Measurements from ENCODE around the gene ADPRS.
A peak's percentile ranks its signal among the peaks of the same experiment; 100 is the strongest.

The ADPRS gene, protein sequence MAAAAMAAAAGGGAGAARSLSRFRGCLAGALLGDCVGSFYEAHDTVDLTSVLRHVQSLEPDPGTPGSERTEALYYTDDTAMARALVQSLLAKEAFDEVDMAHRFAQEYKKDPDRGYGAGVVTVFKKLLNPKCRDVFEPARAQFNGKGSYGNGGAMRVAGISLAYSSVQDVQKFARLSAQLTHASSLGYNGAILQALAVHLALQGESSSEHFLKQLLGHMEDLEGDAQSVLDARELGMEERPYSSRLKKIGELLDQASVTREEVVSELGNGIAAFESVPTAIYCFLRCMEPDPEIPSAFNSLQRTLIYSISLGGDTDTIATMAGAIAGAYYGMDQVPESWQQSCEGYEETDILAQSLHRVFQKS

DNA sequence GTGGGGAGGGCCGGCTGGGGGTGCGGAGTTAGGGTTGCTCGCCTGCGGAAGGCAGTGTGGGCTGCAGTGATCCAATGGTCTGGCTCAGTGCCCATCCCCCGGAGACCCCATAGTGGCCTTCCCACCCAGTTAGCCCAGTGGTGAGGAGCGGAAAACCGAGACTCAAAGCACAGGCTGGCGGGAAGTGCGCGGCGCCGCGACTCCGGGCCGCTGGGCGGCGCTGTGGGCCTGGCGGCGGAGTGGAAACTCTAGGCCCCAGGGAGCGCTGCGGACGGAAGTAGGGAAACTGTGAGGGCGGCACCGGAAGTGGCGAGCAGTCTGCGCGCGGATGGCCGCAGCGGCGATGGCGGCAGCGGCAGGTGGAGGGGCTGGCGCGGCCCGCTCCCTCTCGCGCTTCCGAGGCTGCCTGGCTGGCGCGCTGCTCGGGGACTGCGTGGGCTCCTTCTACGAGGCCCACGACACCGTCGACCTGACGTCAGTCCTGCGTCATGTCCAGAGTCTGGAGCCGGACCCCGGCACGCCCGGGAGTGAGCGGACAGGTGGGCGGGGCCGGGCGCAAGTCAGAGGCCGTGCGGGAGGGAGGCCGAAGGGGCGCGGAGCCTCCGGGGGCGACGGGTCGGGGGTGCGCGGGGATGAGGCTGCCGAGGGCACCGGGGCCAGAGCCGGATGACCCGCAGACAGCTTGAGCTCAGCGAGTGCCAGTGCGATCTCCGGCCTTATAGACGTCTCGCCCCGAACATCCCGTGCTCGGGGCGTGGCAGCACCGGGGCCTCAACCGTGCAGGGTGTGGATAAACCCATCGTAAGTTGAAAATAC, at the start of gene ADPRS:
TSS of gene ADPRS (plus strand) at position 316 of the 816 bp plus-strand sequence. CDS start at position 329, 13 bp downstream.
- Mint-ChIP-seq H3K27me3 (peaks cover 14% of the 10 kb centered on the region), H3K4me1 (peaks cover 21% of the 10 kb centered on the region), H3K27ac (peak within 1 kb of the TSS; percentile 89), H3K36me3 (ENCODE audit: low read depth) (peaks cover 22% of the 10 kb centered on the region), H3K9me3 (no peaks in the 10 kb centered on the region), H3K4me3 (peak within 1 kb of the TSS; percentile 95)
- ATAC-seq (peak; percentile 89), DNase-seq (peak; percentile 95)

DNA sequence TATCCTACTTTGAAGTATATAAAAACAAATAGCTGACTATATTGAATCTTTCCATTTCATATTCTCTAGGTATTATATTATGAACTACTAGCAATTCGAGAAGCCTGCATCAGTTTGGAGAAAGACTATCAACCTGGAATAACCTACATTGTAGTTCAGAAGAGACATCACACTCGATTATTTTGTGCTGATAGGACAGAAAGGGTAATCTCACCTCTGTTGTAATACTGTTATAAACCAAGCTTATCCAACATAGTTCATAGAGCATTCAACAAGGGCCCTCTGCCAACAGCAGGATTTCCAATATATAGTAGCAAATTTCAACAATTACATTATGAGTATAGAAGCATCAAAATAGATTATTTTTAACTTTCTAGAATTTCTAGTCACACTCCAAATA, 48.5 kb upstream of the ADPRS start:
- no peak overlapping the region for H3K27ac Mint-ChIP-seq
- H3K9me3 Mint-ChIP-seq: no peaks in the 10 kb centered on the region
- no peaks in the 10 kb centered on the region for H3K27me3 Mint-ChIP-seq
- no peaks in the 10 kb centered on the region for H3K4me1 Mint-ChIP-seq
- ATAC-seq: no peak
- peaks cover 20% of the 10 kb centered on the region for H3K36me3 Mint-ChIP-seq (ENCODE audit: low read depth)
- no peak overlapping the region for H3K4me3 Mint-ChIP-seq
- DNase-seq: no peak

DNA sequence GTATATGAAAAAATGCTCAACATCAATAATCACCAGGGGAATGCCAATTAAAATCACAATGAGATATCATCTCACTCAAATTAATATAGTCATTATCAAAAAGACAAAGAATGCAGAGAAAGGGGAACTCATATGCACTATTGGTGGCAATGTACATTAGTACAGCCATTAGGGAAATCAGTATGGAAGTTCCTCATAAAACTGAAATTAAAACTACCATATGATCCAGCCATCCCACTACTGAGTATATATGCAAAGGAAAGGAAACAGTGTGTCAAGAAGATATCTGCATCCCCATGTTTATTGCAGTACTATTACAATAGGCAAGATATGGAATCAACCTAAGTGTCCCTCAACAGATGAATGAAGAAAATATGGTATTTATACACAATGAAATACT, 36.9 kb upstream of the ADPRS start:
- Mint-ChIP-seq H3K9me3 (peaks cover 4% of the 10 kb centered on the region), H3K4me1 (no peaks in the 10 kb centered on the region), H3K36me3 (ENCODE audit: low read depth) (peaks cover 23% of the 10 kb centered on the region), H3K27ac (no peak overlapping the region), H3K27me3 (no peaks in the 10 kb centered on the region), H3K4me3 (no peak overlapping the region)
- ATAC-seq (no peak), DNase-seq (no peak)

DNA sequence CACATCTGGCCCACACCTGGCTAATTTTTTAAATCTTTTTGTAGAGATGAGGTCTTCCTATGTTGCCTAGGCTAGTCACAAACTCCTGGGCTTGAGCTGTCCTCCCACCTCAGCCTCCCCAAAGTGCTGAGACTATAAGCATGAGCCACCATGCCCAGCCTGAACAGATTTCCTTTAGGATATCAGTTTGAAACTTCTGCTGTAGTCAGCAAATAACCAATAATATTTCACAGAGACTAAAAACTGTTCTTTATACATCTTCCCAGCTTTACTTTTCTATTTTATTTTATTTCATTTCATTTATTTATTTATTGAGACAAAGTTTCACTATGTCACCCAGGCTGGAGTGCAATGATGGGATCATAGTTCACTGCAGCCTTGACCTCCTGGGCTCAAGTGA, 34.7 kb upstream of the ADPRS start:
- Mint-ChIP-seq H3K27ac (no peak overlapping the region), H3K36me3 (ENCODE audit: low read depth) (peaks cover 2% of the 10 kb centered on the region), H3K4me1 (no peaks in the 10 kb centered on the region), H3K4me3 (no peak overlapping the region), H3K27me3 (no peaks in the 10 kb centered on the region), H3K9me3 (no peaks in the 10 kb centered on the region)
- ATAC-seq (no peak), DNase-seq (no peak)

DNA sequence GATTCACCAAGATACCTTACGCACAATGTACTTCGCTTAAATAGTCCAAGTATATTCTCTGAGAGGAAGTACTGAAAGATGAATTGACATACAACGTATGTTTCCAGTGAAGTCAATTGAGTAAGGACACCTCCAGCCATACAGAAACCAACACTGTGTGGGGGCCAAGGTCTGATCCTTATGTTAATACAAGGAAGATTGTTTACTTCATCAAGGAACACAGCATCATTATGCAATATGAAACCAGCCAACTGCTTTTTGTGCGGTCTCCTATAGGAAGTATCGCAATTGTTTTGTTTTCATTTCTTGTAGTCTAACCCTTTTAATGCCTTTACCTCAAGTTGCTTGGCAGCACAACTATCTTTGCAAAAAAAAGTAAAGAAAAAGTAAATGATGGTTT, 33.0 kb upstream of the ADPRS start:
- H3K4me3 Mint-ChIP-seq: no peak overlapping the region
- H3K36me3 Mint-ChIP-seq (ENCODE audit: low read depth): no peaks in the 10 kb centered on the region
- no peaks in the 10 kb centered on the region for H3K27me3 Mint-ChIP-seq
- no peak overlapping the region for H3K27ac Mint-ChIP-seq
- H3K4me1 Mint-ChIP-seq: no peaks in the 10 kb centered on the region
- DNase-seq (no peak), ATAC-seq (no peak)
- H3K9me3 Mint-ChIP-seq: no peaks in the 10 kb centered on the region

DNA sequence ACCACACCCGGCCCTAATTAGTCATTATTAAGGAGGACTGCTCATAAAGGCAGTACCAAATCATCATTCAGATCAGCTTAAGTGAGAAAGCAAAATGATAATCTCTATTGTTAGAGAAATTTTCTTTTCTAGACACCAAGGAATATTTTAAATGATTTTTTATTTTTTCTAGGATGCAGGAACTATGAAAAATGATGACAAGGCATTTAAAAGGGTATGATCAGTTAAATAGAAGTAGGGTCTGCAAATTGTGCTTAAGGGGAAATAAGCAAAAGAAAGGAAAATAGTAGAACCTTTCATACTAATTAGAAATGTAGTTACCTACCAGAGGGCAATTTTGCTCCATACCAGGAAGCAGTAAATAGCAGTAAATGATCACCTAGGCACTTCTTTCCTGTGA, 26.4 kb upstream of the ADPRS start:
- ATAC-seq (no peak), DNase-seq (no peak)
- H3K4me3 Mint-ChIP-seq: no peak overlapping the region
- H3K27me3 Mint-ChIP-seq: no peaks in the 10 kb centered on the region
- no peaks in the 10 kb centered on the region for H3K4me1 Mint-ChIP-seq
- no peaks in the 10 kb centered on the region for H3K9me3 Mint-ChIP-seq
- no peaks in the 10 kb centered on the region for H3K36me3 Mint-ChIP-seq (ENCODE audit: low read depth)
- no peak overlapping the region for H3K27ac Mint-ChIP-seq

DNA sequence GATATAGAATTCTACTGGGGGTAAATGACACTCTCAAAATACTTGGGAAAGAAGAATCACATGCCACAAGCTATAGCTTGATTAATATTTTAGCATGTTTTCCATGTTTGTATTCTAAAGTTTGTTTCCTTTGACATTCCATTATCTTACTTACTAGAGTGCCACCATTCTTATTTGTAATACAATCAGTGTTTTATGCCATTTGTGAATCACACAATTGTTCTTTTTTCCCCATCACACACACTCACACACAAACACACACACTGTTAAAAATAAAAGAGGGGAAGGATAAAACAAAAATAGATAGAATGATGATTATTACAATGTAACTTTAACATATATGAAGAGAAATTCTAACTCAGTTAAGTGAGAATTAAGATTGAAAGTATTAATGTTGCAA, 20.8 kb upstream of the ADPRS start:
- Mint-ChIP-seq H3K4me1 (no peaks in the 10 kb centered on the region), H3K36me3 (ENCODE audit: low read depth) (no peaks in the 10 kb centered on the region), H3K27me3 (no peaks in the 10 kb centered on the region), H3K27ac (no peak overlapping the region), H3K9me3 (no peaks in the 10 kb centered on the region), H3K4me3 (no peak overlapping the region)
- DNase-seq: no peak
- ATAC-seq: no peak

DNA sequence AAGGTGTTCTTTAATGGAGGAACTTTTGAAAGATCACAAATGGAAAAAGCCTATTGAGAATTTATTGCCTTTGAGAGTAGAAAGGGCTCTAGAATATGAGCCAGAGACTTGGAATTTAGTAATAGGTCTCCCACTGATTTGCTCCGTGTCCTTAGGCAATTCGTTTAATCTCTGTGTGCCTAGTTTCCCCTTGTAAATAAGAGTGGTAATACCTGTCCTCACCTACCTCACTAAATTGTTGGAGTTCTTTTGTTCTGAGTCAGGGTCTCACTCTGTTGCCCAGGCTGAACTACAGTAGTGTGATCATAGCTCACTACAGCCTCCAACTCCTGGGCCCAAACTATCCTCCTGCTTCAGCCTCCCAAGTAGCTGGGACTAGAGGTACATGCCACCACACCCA, 19.8 kb upstream of the ADPRS start:
- Mint-ChIP-seq H3K4me3 (no peak overlapping the region), H3K9me3 (no peaks in the 10 kb centered on the region), H3K27ac (no peak overlapping the region), H3K4me1 (no peaks in the 10 kb centered on the region), H3K36me3 (ENCODE audit: low read depth) (no peaks in the 10 kb centered on the region), H3K27me3 (no peaks in the 10 kb centered on the region)
- ATAC-seq: no peak
- no peak for DNase-seq

DNA sequence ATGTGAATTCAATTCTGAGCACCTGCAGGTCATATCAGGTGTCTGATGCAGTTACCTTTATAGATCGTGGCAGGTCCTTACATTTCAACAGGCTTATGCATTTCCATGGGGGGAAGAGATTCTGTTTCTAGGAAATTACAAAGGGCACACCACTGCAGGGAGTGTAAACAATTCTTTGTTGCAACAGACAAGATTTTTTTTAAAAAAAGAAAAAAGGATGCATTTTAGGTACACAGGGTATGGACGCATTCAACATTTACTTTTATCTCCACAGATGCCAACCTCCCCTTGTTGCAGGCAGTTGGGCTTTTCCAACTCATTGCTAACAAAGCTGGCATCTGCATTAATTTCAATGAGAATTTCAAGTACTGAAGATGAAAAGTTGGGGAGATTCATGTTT, 18.3 kb upstream of the ADPRS start:
- ATAC-seq: no peak
- H3K4me1 Mint-ChIP-seq: no peaks in the 10 kb centered on the region
- no peaks in the 10 kb centered on the region for H3K9me3 Mint-ChIP-seq

DNA sequence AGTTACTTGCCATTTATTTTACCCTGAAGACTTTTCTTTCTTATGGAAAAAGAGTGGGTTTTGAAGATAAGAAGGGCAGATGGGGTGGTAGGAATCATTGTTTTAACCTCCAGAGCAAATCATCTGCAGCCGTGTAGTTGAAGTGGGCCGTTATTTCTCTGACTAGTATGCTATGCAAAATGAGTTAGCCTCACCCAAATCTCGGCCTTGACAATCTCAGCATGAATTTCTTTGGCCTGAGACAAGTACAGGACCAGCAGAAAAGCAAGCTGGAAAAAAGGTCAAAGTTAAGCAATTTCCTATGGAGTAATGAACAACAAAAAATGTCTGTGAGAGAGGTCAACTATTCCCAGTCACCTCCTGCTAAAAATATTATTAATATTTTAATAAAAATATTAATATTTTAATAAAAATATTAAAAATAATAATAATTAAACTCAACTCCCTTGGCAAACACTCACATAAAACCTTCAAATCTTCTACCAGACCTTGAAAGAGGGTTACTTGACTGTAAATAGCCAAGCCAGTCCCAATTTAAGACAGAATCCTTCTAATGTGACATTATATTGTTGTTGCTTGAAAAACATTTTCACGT, 11.6 kb upstream of the ADPRS start:
- no peak overlapping the region for H3K27ac Mint-ChIP-seq
- H3K27me3 Mint-ChIP-seq: peaks cover 15% of the 10 kb centered on the region
- H3K36me3 Mint-ChIP-seq (ENCODE audit: low read depth): no peaks in the 10 kb centered on the region
- no peak overlapping the region for H3K4me3 Mint-ChIP-seq
- H3K9me3 Mint-ChIP-seq: no peaks in the 10 kb centered on the region
- no peak for ATAC-seq
- DNase-seq: no peak
- no peaks in the 10 kb centered on the region for H3K4me1 Mint-ChIP-seq

More for the DNA sequence above, 18.3 kb upstream of the ADPRS start:
- Mint-ChIP-seq H3K27ac (no peak overlapping the region), H3K36me3 (ENCODE audit: low read depth) (no peaks in the 10 kb centered on the region), H3K4me3 (no peak overlapping the region), H3K27me3 (no peaks in the 10 kb centered on the region)
- DNase-seq: no peak

DNA sequence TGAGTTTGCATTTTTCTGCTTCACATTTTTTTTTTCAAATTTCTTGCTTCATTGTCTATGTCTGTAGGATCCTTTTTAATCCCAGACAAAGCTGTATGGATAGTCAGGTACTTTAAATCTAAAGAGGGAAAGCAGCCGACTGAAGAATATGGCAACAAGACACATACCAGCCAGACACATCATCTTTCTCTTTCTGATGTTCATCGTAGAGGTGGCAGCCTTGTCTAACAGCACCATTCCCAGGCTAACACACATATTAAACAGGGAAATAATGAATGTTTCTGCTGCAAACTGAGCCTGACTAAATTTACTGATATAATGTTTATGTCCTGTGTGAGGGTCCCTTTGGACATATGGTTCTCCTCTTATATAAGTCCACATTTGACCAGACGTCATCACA, 8.5 kb upstream of the ADPRS start:
- peaks cover 33% of the 10 kb centered on the region for H3K27me3 Mint-ChIP-seq
- H3K4me3 Mint-ChIP-seq: no peak overlapping the region
- no peaks in the 10 kb centered on the region for H3K36me3 Mint-ChIP-seq (ENCODE audit: low read depth)
- no peak for ATAC-seq
- peaks cover 2% of the 10 kb centered on the region for H3K4me1 Mint-ChIP-seq
- H3K27ac Mint-ChIP-seq: no peak overlapping the region
- no peak for DNase-seq
- H3K9me3 Mint-ChIP-seq: no peaks in the 10 kb centered on the region

DNA sequence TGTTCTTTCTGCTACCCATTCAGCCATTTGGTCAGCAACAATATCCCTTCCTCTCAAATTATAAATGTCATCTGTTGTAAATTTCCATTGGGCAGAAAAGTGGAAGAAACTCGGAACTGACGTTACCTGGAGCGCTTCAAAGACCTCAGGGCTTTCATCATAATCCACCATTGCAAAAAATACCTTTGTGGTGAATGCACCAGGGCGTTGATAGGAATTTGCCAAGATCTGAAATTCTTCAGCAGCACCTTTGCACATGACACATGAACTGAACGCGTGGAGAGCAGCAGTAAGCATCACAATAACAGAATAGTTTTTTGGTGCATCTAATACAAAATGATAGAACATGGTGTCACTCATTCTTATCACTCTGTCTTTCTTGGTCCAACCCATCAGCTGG, 7.9 kb upstream of the ADPRS start:
- Mint-ChIP-seq H3K27me3 (peaks cover 33% of the 10 kb centered on the region), H3K4me3 (no peak overlapping the region), H3K36me3 (ENCODE audit: low read depth) (no peaks in the 10 kb centered on the region), H3K9me3 (no peaks in the 10 kb centered on the region), H3K4me1 (peaks cover 2% of the 10 kb centered on the region), H3K27ac (no peak overlapping the region)
- no peak for ATAC-seq
- no peak for DNase-seq

DNA sequence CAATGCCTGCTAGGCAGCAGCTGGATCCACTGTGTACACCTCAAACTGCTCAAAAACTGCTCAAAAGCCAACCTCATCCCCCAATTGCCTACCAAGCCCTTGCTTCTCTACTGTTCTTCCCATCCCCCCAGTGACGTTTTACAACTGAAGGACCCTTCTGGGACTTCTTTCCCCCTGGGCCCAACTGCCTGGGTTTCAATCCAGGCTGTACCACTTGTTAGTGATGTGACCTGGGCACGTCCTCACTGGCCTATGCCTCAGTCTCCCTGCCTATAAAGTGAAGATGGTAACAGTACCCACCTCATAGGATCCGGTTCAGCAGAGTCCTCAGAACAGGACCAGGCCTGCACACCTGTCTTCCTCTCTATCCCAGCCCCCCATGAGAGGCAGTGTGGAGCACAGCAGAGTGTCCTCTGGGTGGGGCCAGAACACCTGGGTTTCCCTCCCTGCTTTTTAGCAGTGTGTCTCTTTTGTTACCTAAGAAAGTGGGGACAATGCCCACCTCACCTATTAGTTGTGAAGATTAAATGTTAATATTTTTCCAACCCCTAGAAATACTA, 6.7 kb upstream of the ADPRS start:
- Mint-ChIP-seq H3K4me3 (no peak overlapping the region), H3K36me3 (ENCODE audit: low read depth) (no peaks in the 10 kb centered on the region), H3K27ac (no peak overlapping the region), H3K4me1 (peaks cover 2% of the 10 kb centered on the region), H3K9me3 (no peaks in the 10 kb centered on the region), H3K27me3 (peaks cover 39% of the 10 kb centered on the region)
- ATAC-seq (no peak), DNase-seq (no peak)

DNA sequence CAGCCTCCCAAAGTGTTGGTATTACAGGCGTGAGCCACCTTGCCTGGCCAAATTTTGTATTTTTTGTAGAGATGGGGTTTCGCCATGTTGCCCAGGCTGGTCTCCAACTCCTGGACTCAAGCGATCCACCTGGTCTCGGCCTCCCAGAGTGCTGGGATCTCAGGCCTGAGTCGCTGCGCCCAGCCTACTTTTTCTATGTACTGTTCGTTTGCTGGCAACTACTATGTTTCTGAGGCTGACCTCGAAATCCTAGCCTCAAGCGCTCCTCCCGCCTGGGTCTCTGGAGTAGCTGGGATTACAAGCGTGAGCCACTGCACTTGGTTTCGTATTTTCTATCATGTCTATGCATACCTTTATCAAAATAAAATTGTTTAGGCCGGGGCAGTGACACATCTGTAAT, 5.5 kb upstream of the ADPRS start:
- ATAC-seq: no peak
- Mint-ChIP-seq H3K27me3 (peaks cover 37% of the 10 kb centered on the region), H3K9me3 (no peaks in the 10 kb centered on the region), H3K36me3 (ENCODE audit: low read depth) (no peaks in the 10 kb centered on the region), H3K4me1 (peaks cover 4% of the 10 kb centered on the region), H3K4me3 (no peak overlapping the region), H3K27ac (no peak overlapping the region)
- DNase-seq: no peak
